ENCODE measurements around the gene CCS.

CCS gene

DNA sequence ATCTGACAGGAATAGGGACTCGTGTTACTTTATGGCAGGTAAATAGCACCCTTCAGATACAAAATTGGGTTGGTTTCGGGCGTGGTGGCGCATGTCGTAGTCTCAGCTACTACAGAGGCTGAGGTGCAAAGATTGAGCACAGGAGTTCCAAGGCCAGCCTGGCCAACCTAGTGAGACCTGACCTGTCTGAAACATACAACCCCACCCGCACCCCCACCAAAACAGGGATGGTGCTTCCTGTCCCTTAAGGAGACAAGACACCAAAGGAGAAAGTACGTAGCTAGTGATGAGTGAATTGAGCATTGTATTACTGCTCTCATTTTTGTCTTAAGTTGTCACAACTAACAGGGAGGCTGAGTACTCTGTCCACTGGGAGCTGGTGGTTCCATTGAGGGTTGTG, 59.7 kb downstream of the CCS start:
- Histone ChIP-seq H3K9ac (ENCODE audit: low read depth, low read length) (no peak overlapping the region), H3K9me3 (ENCODE audit: insufficient read depth, low read depth, low read length) (no peaks in the 10 kb centered on the region), H3K36me3 (ENCODE audit: insufficient read depth, low read depth, low read length) (peaks cover 68% of the 10 kb centered on the region), H3K4me3 (ENCODE audit: low read length) (no peak overlapping the region), H3K4me1 (ENCODE audit: insufficient read depth, low read length) (no peaks in the 10 kb centered on the region), H3K27ac (ENCODE audit: low read length) (no peak overlapping the region), H3K27me3 (ENCODE audit: insufficient read depth, low read length) (no peaks in the 10 kb centered on the region)

DNA sequence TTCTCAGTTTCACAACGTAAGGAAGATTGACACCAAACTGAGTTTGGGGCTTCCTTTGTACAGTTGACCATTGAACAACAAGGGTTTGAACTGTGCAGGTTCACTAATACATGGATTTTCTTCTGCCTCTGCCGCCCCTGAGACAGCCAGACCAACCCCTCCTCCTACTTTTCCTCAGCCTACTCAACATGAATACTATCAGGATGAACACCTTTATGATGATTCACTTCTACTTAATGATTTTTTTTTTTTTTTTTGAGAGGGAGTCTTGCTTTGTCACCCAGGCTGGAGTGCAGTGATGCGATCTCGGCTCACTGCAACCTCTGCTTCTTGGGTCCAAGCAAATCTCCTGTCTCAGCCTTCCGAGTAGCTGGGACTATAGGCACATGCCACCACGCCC, 60.1 kb downstream of the CCS start:
- no peaks in the 10 kb centered on the region for H3K9me3 ChIP-seq (ENCODE audit: insufficient read depth, low read depth, low read length)
- peaks cover 69% of the 10 kb centered on the region for H3K36me3 ChIP-seq (ENCODE audit: insufficient read depth, low read depth, low read length)
- H3K4me1 ChIP-seq (ENCODE audit: insufficient read depth, low read length), result no peaks in the 10 kb centered on the region
- no peaks in the 10 kb centered on the region for H3K27me3 ChIP-seq (ENCODE audit: insufficient read depth, low read length)
- no peak overlapping the region for H3K4me3 ChIP-seq (ENCODE audit: low read length)
- H3K27ac ChIP-seq (ENCODE audit: low read length), result no peak overlapping the region
- H3K9ac ChIP-seq (ENCODE audit: low read depth, low read length), result no peak overlapping the region
